HG03095 (cell line): ENCODE results near the gene ZNF419.

ENCODE experiments used
- ATAC-seq: cut with Tn5 transposase; IDR thresholded peaks from one replicate; pipeline ENCODE4 v1.9.1; 2021; ENCODE audit warnings: moderate library complexity; ENCODE audit not compliant: unreplicated experiment

The ZNF419 gene

GRCh38 chr19:57527136-57527881, 39.8 kb downstream of the ZNF419 start, which contains the start of gene ZNF549:
ZNF549 (plus strand) TSS chr19:57527356; CDS start chr19:57527574, 218 bp downstream.
- peak; percentile 97 for ATAC-seq

GRCh38 chr19:57537953-57538547, 50.5 kb downstream of the ZNF419 start:
- no peak for ATAC-seq
